Measurements from ENCODE around the gene BCAP29.

DNA sequence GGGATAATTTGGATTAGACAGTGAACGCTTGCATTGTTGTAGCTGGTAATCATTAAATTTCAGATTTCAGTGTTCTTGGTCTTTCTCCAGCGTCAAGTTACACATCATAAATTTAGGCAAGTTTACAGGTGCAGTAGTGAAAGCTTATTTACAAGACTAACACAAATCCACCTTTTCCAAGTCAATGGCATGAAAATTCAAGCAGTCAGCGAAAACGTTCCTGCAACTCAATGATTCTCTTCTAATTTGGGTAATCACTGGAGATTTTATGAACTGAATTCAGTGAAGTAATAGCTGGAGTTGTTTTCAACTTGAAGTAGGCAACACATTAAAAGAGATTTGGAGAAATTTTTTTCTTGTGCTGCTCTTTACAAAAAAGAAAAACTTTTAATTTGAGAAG, 17.9 kb downstream of the BCAP29 start:
- no peak for TF ChIP-seq CSDE1 (IDR thresholded peaks at IDR 0.05)
- TF ChIP-seq CTCF (IDR thresholded peaks at IDR 0.05 in 2 of 3, conservative IDR thresholded peaks at IDR 0.05 in 1 of 3; ENCODE audit: insufficient read depth in 2 of 3, low read depth in 1 of 3, low read length in 3 of 3), result no peak
- TF ChIP-seq ZNF324 (CRISPR knock-in tag; IDR thresholded peaks at IDR 0.05), result no peak
- TF ChIP-seq PHB2 (IDR thresholded peaks at IDR 0.05; ENCODE audit: low read depth), result no peak
- TF ChIP-seq USF2 (CRISPR knock-in tag; IDR thresholded peaks at IDR 0.05), result no peak
- TF ChIP-seq, protein P1, sequence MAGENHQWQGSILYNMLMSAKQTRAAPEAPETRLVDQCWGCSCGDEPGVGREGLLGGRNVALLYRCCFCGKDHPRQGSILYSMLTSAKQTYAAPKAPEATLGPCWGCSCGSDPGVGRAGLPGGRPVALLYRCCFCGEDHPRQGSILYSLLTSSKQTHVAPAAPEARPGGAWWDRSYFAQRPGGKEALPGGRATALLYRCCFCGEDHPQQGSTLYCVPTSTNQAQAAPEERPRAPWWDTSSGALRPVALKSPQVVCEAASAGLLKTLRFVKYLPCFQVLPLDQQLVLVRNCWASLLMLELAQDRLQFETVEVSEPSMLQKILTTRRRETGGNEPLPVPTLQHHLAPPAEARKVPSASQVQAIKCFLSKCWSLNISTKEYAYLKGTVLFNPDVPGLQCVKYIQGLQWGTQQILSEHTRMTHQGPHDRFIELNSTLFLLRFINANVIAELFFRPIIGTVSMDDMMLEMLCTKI (IDR thresholded peaks at IDR 0.05; ENCODE audit: partially characterized antibody), result no peak
- TF ChIP-seq TCF7 (IDR thresholded peaks at IDR 0.05; ENCODE audit: borderline replicate concordance), result no peak
- no peak for TF ChIP-seq MAZ (CRISPR knock-in tag; conservative IDR thresholded peaks at IDR 0.05 in 1 of 2, IDR thresholded peaks at IDR 0.05 in 1 of 2)
- no peak for TF ChIP-seq ZNF76 (CRISPR knock-in tag; IDR thresholded peaks at IDR 0.05; ENCODE audit: borderline replicate concordance)
